Measurements from ENCODE around the gene GEMIN7.

The GEMIN7 gene

DNA sequence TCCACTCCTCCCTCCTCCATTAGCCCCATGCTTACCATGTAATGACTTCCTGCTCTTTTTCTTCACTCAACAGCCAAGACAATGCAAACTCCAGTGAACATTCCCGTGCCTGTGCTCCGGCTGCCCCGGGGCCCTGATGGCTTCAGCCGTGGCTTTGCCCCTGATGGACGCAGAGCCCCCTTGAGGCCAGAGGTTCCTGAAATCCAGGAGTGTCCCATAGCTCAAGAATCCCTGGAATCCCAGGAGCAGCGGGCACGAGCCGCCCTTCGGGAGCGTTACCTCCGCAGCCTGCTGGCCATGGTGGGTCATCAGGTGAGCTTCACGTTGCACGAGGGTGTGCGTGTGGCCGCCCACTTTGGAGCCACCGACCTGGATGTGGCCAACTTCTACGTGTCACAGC is 11.0 kb downstream of the GEMIN7 start:
- DNase-seq (ENCODE audit: low read depth): no peak

- DNase-seq (ENCODE audit: low read depth): no peak
Observed at GRCh38 chr19:45090606-45091005, 11.5 kb downstream of the GEMIN7 start.

GRCh38 chr19:45091031-45091923 is 12.2 kb downstream of the GEMIN7 start:
- DNase-seq (ENCODE audit: low read depth): peak; percentile 97

DNA sequence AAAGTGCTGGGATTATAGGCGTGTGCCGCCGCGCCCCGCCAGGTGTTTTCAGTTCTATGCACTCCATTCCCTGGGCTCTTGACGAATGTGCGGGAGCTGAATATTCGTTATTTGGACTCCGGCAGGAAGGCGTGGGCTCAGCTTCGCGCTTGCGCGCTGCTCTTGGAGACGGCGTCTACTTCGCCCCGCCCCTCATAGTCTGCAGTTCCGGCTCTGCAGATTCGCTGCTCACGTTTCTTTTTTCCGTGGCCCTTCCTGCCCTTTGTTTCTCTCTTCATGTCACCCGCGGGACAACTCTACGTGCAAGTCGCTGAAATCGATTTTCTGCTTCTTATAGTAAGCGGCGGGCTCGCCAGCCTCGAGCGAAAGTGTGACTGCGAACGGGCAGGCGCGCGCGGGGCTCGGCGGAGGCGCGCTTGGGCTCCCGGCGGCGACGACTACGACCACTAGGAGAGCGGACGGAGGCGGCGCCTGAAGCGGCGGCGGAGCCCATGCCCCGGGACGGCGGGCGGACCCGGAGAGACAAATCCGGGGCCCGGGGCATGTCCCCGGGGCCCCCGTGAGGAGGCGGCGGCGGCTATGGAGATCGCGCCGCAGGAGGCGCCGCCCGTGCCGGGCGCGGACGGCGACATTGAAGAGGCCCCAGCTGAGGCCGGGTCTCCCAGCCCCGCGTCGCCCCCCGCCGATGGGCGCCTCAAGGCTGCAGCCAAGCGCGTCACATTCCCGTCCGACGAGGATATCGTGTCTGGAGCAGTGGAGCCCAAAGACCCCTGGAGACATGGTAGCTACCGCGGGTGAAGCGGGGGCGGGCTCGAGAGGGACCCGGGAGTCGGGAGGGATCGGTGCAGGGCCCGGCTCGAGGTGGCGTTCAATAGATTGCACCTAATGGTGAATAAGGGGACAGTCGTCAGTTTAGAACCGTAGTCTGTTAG is 14.0 kb downstream of the GEMIN7 start, which contains the start of gene PPP1R37:
TSS of gene PPP1R37 (plus strand) at position 433 of the 932 bp plus-strand sequence. CDS start at position 580, 147 bp downstream.
- peak; percentile 90 for DNase-seq (ENCODE audit: low read depth)

- DNase-seq (ENCODE audit: low read depth): no peak
Observed at GRCh38 chr19:45094137-45094536, 15.1 kb downstream of the GEMIN7 start.

GRCh38 chr19:45094707-45095106 is 15.6 kb downstream of the GEMIN7 start:
- DNase-seq (ENCODE audit: low read depth): no peak

GRCh38 chr19:45095496-45096413 is 16.7 kb downstream of the GEMIN7 start:
- DNase-seq (ENCODE audit: low read depth): no peak

- DNase-seq (ENCODE audit: low read depth): no peak
Observed at GRCh38 chr19:45096700-45097099, 17.6 kb downstream of the GEMIN7 start.

DNA sequence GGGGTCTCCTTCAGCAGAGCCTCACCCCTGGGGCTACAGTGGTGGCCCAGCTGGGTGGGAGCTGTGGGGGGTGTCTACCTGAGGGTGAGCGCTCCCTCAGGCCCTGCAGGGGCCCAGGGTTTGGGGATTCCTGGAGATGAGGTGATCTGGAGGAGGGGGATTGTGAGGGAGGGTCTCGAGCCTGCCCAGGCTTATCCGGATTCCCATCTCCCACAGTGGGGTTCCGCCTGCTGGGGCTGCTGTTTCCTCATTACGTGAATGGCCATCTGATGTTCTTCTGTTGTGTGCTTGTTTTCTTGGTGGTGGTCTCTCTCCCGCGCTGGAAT is 18.4 kb downstream of the GEMIN7 start:
- no peak for DNase-seq (ENCODE audit: low read depth)

DNA sequence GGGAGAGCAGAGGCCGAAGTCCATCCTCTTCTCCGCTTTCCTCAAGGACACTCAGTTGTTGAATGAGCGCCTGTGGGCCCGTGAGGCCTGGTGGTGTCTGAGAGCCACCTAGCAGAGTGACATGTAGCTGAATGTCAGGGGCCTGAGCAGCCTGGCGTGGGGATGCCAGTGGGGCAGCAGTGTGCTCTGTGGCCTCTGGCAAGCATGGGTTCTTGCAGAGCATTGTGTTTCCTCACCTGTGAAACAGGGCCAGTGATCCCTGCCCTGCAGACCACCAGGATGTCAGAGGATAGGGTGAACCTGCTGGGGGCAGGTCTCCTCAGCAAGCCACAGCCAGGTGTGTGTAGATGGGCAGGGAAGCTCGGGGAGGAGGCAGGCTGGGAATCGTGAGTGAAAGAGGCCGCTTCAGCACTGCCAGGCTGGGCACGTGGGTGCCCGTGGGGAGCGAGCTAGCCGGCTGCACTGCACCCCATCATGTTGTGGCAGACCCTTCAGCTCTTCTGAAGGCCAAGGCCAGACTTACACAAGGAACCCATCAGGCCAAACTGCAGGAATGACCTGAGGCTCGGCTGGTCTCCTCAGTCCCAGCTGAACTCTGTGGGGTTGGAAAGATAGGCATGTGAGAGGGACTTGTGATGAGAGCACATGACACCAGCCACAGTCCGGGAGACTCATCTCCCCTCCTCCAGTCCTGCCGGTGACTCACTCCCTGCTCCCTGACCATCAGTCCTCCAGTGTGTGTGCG is 18.9 kb downstream of the GEMIN7 start:
- DNase-seq (ENCODE audit: low read depth): no peak

DNA sequence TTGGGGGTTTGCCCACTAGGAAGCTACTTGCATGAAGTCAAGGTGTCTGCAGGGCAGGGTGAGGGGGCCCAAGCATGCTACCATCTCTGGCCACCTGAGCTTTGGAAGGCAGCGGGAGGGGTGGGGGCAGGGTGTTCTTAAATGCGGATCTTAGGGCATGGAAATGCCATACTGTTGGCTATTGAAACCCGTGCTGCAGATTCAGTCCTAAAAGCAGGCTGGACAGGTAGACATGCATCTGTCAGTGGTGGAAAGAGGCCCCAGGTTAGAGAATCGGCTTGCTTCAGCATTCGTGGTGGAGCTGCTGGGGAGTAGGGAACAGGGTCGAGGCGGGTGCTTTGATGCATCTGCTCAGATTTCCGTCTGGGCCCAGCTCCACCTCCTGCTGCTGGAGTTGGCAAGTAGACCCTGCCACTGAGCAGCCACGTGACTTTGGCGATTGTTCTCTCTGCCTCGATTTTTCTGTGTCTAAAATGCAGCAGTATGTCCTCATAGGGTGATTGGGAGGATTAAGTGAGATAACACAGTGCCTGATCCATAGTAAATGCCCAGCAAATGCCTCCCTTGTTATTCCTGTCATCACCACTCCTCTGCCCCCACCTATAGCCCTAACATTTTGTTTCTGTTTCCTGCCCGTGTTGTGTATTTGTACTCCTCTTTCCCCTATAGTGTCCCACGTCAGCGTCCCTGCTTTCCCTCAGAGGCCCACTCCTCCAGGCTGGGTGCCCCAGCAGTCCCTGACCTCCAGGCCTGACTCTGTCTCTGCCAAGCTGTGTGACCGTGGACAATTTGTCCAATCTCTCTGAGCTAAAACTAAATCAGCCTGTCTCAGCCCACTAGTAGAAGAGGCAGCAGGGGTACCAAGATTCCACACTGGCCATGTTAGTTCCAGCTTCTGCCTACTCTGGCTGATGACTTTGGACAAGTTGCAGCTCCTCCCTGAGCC is 19.7 kb downstream of the GEMIN7 start:
- no peak for DNase-seq (ENCODE audit: low read depth)

DNA sequence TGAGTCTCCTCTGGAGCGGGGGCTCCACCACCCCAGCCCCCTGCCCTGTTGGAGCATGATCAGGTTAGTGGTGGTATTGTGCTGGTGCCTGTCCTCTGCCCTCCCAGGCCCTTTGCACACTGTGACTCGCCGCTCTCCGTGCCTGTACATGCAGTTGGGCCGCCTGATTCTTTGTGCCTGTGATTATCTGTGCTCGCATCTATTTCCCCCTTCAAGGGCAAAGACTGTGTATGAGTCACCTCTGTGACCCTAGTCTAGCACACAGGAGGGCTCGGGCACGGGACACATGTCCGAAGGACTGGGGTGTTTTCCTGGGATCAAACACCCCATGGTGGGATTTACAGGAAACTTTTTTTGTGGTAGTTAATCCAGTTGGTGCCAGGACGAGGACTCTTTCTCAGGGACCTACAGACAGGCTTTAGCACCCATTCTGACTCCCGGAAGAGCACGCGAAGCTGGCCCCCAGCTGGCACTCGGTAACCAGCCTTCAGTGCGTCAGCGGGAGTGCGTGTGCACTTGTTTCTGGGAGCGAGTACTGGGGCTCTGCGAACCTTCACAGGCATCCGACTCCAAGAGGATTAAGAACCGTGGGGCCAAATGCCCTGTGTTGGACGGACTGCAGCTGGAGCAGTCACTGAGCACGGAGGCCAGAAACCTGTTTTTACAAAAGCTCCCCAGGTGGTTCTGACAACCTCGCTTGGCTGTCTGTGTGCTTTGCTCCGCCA is 20.6 kb downstream of the GEMIN7 start:
- no peak for DNase-seq (ENCODE audit: low read depth)

- DNase-seq (ENCODE audit: low read depth): no peak
Observed at GRCh38 chr19:45100201-45100600, 21.1 kb downstream of the GEMIN7 start.

DNA sequence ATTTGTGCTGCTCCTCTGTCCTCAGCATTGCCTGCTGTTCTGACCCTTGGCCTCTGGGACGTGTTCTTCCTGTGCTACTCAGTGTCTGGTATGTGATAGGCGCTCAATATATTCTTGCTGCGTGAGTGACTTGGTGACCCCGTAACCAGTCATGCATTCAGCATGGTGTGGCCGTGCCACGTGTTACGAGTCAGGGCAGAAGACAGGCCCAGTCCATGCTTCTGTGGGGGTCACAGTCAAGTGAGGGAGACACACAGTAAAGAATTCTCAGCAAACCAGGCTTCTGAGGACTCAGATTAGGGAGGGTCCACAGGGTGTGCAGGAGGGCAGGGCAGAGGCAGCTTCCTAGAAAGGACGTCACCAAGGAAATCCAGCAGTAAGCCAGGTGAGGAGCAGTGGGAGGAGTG is 21.8 kb downstream of the GEMIN7 start:
- no peak for DNase-seq (ENCODE audit: low read depth)

GRCh38 chr19:45101806-45102205 is 22.7 kb downstream of the GEMIN7 start:
- DNase-seq (ENCODE audit: low read depth): no peak

DNA sequence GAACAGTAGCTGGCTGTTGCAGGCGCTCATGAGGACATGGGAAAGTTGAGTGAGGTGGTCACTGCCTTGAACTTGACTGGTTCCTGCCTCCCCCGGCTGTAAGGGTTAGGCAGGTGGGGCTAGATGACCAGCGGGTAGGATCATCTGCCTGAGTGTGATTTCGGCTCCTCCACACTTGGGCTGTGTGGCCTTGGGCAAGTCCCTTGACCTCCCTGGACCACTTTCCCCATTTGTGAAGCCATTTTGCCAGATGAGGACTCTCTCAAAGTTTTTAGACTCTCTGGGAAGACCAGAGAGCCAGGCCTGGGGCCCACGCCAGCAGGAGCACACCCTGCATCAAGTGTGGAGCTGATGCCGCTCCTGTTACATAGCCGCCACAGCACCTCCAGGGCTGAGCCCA is 23.4 kb downstream of the GEMIN7 start:
- DNase-seq (ENCODE audit: low read depth): no peak

DNA sequence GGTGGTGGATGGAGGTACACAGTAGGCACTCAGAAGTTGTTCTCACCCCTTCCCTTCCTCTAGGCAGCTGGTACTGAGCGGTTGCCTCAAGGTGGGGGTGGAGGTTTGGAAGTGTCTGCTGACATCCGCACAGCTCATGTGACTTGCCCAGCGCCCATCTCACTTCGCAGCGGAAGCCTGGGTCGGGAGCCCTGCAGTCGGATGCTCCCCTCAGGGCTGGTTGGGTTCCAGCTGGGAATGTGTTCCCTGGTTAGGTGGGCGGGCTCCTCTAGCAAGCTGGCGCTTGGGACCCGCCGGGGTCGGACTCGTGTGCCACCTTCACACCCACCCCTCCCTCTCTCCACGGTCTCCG is 24.1 kb downstream of the GEMIN7 start:
- no peak for DNase-seq (ENCODE audit: low read depth)

GRCh38 chr19:45103508-45104319 is 24.7 kb downstream of the GEMIN7 start:
- DNase-seq (ENCODE audit: low read depth): no peak

Data from activated T-cell treated with anti-CD3 and anti-CD28 coated beads for 1 hour (primary cell).